Measurements from ENCODE around the gene EFEMP1. TPM values are rescaled to one million over a fixed set of nuclear protein-coding genes. Genes with fewer than 3 reads are reported as not detected.

The EFEMP1 gene
- polyA plus RNA-seq, 1 of the 3 experiments (the other 2 are of a cell fraction) = 1,015 TPM

GRCh38 chr2:55906993-55907392 is 16.6 kb downstream of the EFEMP1 start:
- Histone ChIP-seq H3K4me1 (ENCODE audit: control insufficient read depth in 1 of 2, insufficient read depth in 2 of 2, low read depth in 1 of 2, low read length in 1 of 2) (peaks cover 0 to 4% of the 10 kb centered on the region in 2 experiments; a peak in 2 of 4 replicates), H3K79me2 (ENCODE audit: insufficient read depth) (peaks cover 25% of the 10 kb centered on the region), H3K9ac (no peak overlapping the region), H3K4me3 (ENCODE audit: low read depth in 2 of 2, low read length in 1 of 2) (peak overlapping the region in 1 of 2 experiments; percentile 8; a peak in 1 of 4 replicates), H3K9me3 (no peaks in the 10 kb centered on the region), H3K27me3 (ENCODE audit: insufficient read depth) (no peaks in the 10 kb centered on the region), H3F3A (replicated peaks; ENCODE audit: insufficient read depth) (peaks cover 10% of the 10 kb centered on the region), H3K27ac (ENCODE audit: low read depth in 2 of 2, low read length in 1 of 2) (peak overlapping the region in 1 of 2 experiments; percentile 15; a peak in 1 of 4 replicates), H3K4me2 (peak overlapping the region; percentile 33; the same call in 1 of the 2 replicates), H3K9me2 (no peaks in the 10 kb centered on the region), H4K20me1 (ENCODE audit: insufficient read depth) (no peaks in the 10 kb centered on the region), H2AFZ (ENCODE audit: low read depth) (no peak overlapping the region), H3K36me3 (replicated peaks in 1 of 2; ENCODE audit: control insufficient read depth in 1 of 2, insufficient read depth in 2 of 2, low read length in 1 of 2) (peaks cover 0 to 49% of the 10 kb centered on the region in 2 experiments)
- DNase-seq = no peak
- ChIA-PET CTCF (no interaction called here), POLR2A (no interaction called here)
- TF ChIP-seq REST (IDR thresholded peaks at IDR 0.05; ENCODE audit: low read depth, low read length) (no peak), FOXJ3 (CRISPR knock-in tag; IDR thresholded peaks at IDR 0.05) (no peak)
- WGBS (ENCODE audit: low lambda C conversion rate) = 81% methylated on average over 1 of the region's 1 CpG

- no peak overlapping the region for H3K4me3 ChIP-seq (ENCODE audit: low read depth in 2 of 2, low read length in 1 of 2)
- no peak overlapping the region for H3K4me2 ChIP-seq
- DNase-seq = no peak
- ChIA-PET CTCF (interaction anchor here (1.2 kb wide), 1 partner anchor 16 kb away, joined by 3 read pairs; no protein-coding TSS in a partner anchor), POLR2A (no interaction called here)
- H3K79me2 ChIP-seq (ENCODE audit: insufficient read depth) = peaks cover 24% of the 10 kb centered on the region
- no peaks in the 10 kb centered on the region for H3K9me3 ChIP-seq
- H3K4me1 ChIP-seq (ENCODE audit: control insufficient read depth in 1 of 2, insufficient read depth in 2 of 2, low read depth in 1 of 2, low read length in 1 of 2) = peaks cover 0 to 31% of the 10 kb centered on the region in 2 experiments; a peak in 3 of 4 replicates
- no peaks in the 10 kb centered on the region for H3K9me2 ChIP-seq
- no peak overlapping the region for H3K27ac ChIP-seq (ENCODE audit: low read depth in 2 of 2, low read length in 1 of 2)
- TF ChIP-seq, protein P1, sequence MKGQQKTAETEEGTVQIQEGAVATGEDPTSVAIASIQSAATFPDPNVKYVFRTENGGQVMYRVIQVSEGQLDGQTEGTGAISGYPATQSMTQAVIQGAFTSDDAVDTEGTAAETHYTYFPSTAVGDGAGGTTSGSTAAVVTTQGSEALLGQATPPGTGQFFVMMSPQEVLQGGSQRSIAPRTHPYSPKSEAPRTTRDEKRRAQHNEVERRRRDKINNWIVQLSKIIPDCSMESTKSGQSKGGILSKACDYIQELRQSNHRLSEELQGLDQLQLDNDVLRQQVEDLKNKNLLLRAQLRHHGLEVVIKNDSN (IDR thresholded peaks at IDR 0.05; ENCODE audit: borderline replicate concordance, low read depth) = no peak
- no peak for TF ChIP-seq SIN3A (IDR thresholded peaks at IDR 0.05; ENCODE audit: borderline replicate concordance, low read depth, low read length)
- TF ChIP-seq RCOR1 (IDR thresholded peaks at IDR 0.05; ENCODE audit: low read length) = no peak
- TF ChIP-seq RAD21 (IDR thresholded peaks at IDR 0.05; ENCODE audit: low read length) = no peak
- TF ChIP-seq NRF1 (IDR thresholded peaks at IDR 0.05; ENCODE audit: low read depth, low read length) = no peak
- no peak for TF ChIP-seq MEF2A (IDR thresholded peaks at IDR 0.05; ENCODE audit: borderline replicate concordance, low read depth)
- TF ChIP-seq, protein P2, sequence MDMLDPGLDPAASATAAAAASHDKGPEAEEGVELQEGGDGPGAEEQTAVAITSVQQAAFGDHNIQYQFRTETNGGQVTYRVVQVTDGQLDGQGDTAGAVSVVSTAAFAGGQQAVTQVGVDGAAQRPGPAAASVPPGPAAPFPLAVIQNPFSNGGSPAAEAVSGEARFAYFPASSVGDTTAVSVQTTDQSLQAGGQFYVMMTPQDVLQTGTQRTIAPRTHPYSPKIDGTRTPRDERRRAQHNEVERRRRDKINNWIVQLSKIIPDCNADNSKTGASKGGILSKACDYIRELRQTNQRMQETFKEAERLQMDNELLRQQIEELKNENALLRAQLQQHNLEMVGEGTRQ (IDR thresholded peaks at IDR 0.05; ENCODE audit: borderline replicate concordance, low read depth, low read length) = no peak
- TF ChIP-seq ELF1 (IDR thresholded peaks at IDR 0.05) = no peak
- no peak for TF ChIP-seq EP300 (IDR thresholded peaks at IDR 0.05; ENCODE audit: borderline replicate concordance in 1 of 2, low read depth in 1 of 2, low read length in 1 of 2)
- peaks cover 0 to 24% of the 10 kb centered on the region in 2 experiments for H3K36me3 ChIP-seq (replicated peaks in 1 of 2; ENCODE audit: control insufficient read depth in 1 of 2, insufficient read depth in 2 of 2, low read length in 1 of 2)
- H3K9ac ChIP-seq = no peak overlapping the region
- H2AFZ ChIP-seq (ENCODE audit: low read depth) = no peak overlapping the region
- H3F3A ChIP-seq (replicated peaks; ENCODE audit: insufficient read depth) = peaks cover 15% of the 10 kb centered on the region
- no peaks in the 10 kb centered on the region for H3K27me3 ChIP-seq (ENCODE audit: insufficient read depth)
- WGBS (ENCODE audit: low lambda C conversion rate) = 47% methylated on average over 2 of the region's 2 CpGs
- no peaks in the 10 kb centered on the region for H4K20me1 ChIP-seq (ENCODE audit: insufficient read depth)
Observed at GRCh38 chr2:55903727-55904126, 19.9 kb downstream of the EFEMP1 start.

Measured in SK-N-SH (cell line).